ENCODE results near the gene ABCB6.

DNA sequence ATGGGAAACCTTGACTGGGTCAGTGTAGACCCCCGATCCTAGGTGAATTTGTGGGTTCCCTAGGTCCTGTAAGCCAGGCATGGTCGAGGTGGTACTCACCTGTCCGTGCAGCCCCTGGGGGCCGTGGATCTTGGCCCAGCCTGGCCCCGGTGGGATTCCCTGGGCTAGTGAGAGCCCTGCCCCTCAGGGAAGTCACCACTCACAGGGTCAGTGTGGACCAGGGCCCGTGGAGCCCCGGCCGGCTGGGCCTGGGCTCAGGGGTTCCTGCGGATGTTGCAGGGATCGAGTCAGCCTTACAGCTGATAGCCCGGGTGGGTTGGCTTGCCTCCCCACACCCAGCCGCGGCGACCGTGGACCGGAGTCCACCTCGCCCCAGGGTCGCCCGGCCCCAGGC, 10.2 kb upstream of the ABCB6 start:
- no peak for TF ChIP-seq EZH2 (IDR thresholded peaks at IDR 0.05; ENCODE audit: insufficient read depth, poor library complexity, severe bottlenecking)
- no peak for TF ChIP-seq EZH2phosphoT487 (IDR thresholded peaks at IDR 0.05; ENCODE audit: insufficient read depth, low read depth)

Measured in GM23248 (cell line).